GM12872 (cell line): ENCODE results near the gene RARB.

Experiments used
- CTCF ChIP-seq: IDR thresholded peaks from 3 replicates; pipeline ENCODE4 v1.5.1; 2011; ENCODE audit warnings: low read depth, mild to moderate bottlenecking, low read length, moderate library complexity; ENCODE audit not compliant: insufficient read depth

Gene RARB

GRCh38 chr3:25427942-25428788 is at the start of gene RARB:
RARB (plus strand) TSS chr3:25428263; CDS start chr3:25428732, 469 bp downstream.
- TF ChIP-seq CTCF = no peak

GRCh38 chr3:25378786-25379311 is 49.2 kb upstream of the RARB start:
- no peak for TF ChIP-seq CTCF

- TF ChIP-seq CTCF = no peak
Observed at GRCh38 chr3:25380222-25380739, 47.8 kb upstream of the RARB start.

- TF ChIP-seq CTCF = no peak
Observed at GRCh38 chr3:25381083-25381482, 47.0 kb upstream of the RARB start.

GRCh38 chr3:25384471-25384870 is 43.6 kb upstream of the RARB start:
- TF ChIP-seq CTCF = no peak

- no peak for TF ChIP-seq CTCF
Observed at GRCh38 chr3:25385807-25386460, 42.1 kb upstream of the RARB start.

- no peak for TF ChIP-seq CTCF
Observed at GRCh38 chr3:25386686-25387255, 41.3 kb upstream of the RARB start.
